Sigmoid colon (tissue), 7 donors: ENCODE data around the gene SOCS4. TPM values are rescaled to one million over a fixed set of nuclear protein-coding genes. Genes with fewer than 3 reads are reported as not detected.

Experiments used
- DNase-seq: peaks from one replicate; pipeline ENCODE4 v3.0.0-alpha.2; 2019
- H3K27ac ChIP-seq, 4 donors: fragments of 200-600 bp; sonication (generic); one replicate each; pipeline ENCODE4 v1.5.1; 2016 to 2019; ENCODE audit warnings: mild to moderate bottlenecking in 1 of 4
- H3K27me3 ChIP-seq, 3 donors: fragments of 200-600 bp; sonication (generic); one replicate each; pipeline ENCODE4 v1.5.1; 2019; ENCODE audit warnings: mild to moderate bottlenecking in 1 of 3
- H3K36me3 ChIP-seq, 4 donors: fragments of 200-600 bp; sonication (generic); one replicate each; pipeline ENCODE4 v1.5.1; 2016 to 2019
- H3K4me1 ChIP-seq, 4 donors: fragments of 200-600 bp; sonication (generic); one replicate each; pipeline ENCODE4 v1.5.1; 2017 to 2019
- H3K4me3 ChIP-seq, 4 donors: fragments of 200-600 bp; sonication (generic); one replicate each; pipeline ENCODE4 v1.5.1; 2017 to 2019; ENCODE audit warnings: mild to moderate bottlenecking in 2 of 4, moderate library complexity in 1 of 4
- H3K9me3 ChIP-seq, 4 donors: fragments of 200-600 bp in 3 of 4; sonication (generic) in 3 of 4; one replicate each; pipeline versions ENCODE4 v1.5.1 to v1.6.1; 2013 to 2019
- CTCF ChIP-seq, 4 experiments: fragments of 450-650 bp in 3 of 4; fragments of 200-600 bp in 1 of 4; IDR thresholded peaks; one replicate each; pipeline ENCODE4 v1.5.1; 2016 to 2019; ENCODE audit warnings: antibody characterized with exemption in 4 of 4, mild to moderate bottlenecking in 3 of 4, moderate library complexity in 2 of 4
- EP300 ChIP-seq, 4 donors: sonication (generic); formaldehyde crosslinking; IDR thresholded peaks; one replicate each; pipeline ENCODE4 v1.6.1; 2017; ENCODE audit warnings: antibody characterized with exemption in 4 of 4
- POLR2A ChIP-seq, 2 donors: fragments of 450-650 bp; IDR thresholded peaks; one replicate each; pipeline ENCODE4 v1.6.1; 2016; ENCODE audit warnings: antibody characterized with exemption in 2 of 2, mild to moderate bottlenecking in 2 of 2, moderate library complexity in 2 of 2
- POLR2AphosphoS5 ChIP-seq, 4 donors: sonication (generic); formaldehyde crosslinking; IDR thresholded peaks; one replicate each; pipeline ENCODE4 v1.6.1; 2017; ENCODE audit warnings: antibody characterized with exemption in 4 of 4
- WGBS, 2 donors: extraction: QIAGEN DNeasy Blood & Tissue Kit; methylation state at CpG; one replicate each; pipeline ENCODE4 v1.1.7; 2013; 5-methylcytosine and 5-hydroxymethylcytosine counted together
- intact Hi-C: fragments of 100-400 bp; cut with DNase I; formaldehyde crosslinking; loops from one replicate; pipeline ENCODE4 v1.15.1; 2023
- polyA plus RNA-seq, 3 donors: library from polyadenylated mRNA; stranded (reverse); fragments of 200-250 nt; gene quantifications; one replicate each; pipeline ENCODE4 v1.2.3, GENCODE V29; 2013
- total RNA-seq, 4 donors: library from RNA; depleted of rRNA; stranded (reverse); fragments of >200 nt; gene quantifications; one replicate each; pipeline ENCODE4 v1.1.0, GENCODE V29; 2016
- donor health status: healthy with polysubstance abuse.
- donor health status: Bipolar disorder and iron deficiency.
- donor health status: healthy.

SOCS4 gene
- total and polyA plus RNA-seq, 7 donors: 5.4 to 28.5 (median 21.9) TPM

GRCh38 chr14:55038708-55039107 lies 11.7 kb downstream of the SOCS4 start:
- peaks cover 0 to 3% (median 1%) of the 10 kb centered on the region in 4 donors for H3K4me1 ChIP-seq
- no peaks in the 10 kb centered on the region for H3K9me3 ChIP-seq
- no peak for DNase-seq
- peaks cover 0 to 17% (median 10%) of the 10 kb centered on the region in 4 donors for H3K36me3 ChIP-seq
- H3K27ac ChIP-seq: no peak overlapping the region
- no peak overlapping the region for H3K4me3 ChIP-seq
- TF ChIP-seq EP300 (IDR thresholded peaks at IDR 0.05): no peak
- no peak for TF ChIP-seq CTCF (IDR thresholded peaks at IDR 0.05)
- TF ChIP-seq POLR2A (IDR thresholded peaks at IDR 0.05): no peak
- no peak for TF ChIP-seq POLR2AphosphoS5 (IDR thresholded peaks at IDR 0.05)
- no peaks in the 10 kb centered on the region for H3K27me3 ChIP-seq
- intact Hi-C loops: no loop called here

GRCh38 chr14:55043528-55043927 lies 16.5 kb downstream of the SOCS4 start:
- WGBS, 2 donors: 95 to 97% methylated on average over 5 of the region's 5 CpGs
- intact Hi-C loops: no loop called here
- Histone ChIP-seq H3K4me3 (no peak overlapping the region), H3K27me3 (no peaks in the 10 kb centered on the region), H3K27ac (no peak overlapping the region), H3K36me3 (peaks cover 0 to 20% (median 7%) of the 10 kb centered on the region in 4 donors), H3K4me1 (no peaks in the 10 kb centered on the region), H3K9me3 (no peaks in the 10 kb centered on the region)
- no peak for DNase-seq
- no peak for TF ChIP-seq EP300 (IDR thresholded peaks at IDR 0.05)
- TF ChIP-seq CTCF (IDR thresholded peaks at IDR 0.05): no peak
- TF ChIP-seq POLR2A (IDR thresholded peaks at IDR 0.05): no peak
- no peak for TF ChIP-seq POLR2AphosphoS5 (IDR thresholded peaks at IDR 0.05)

- no peak for DNase-seq
- Histone ChIP-seq H3K9me3 (no peaks in the 10 kb centered on the region), H3K27ac (no peak overlapping the region), H3K4me1 (no peaks in the 10 kb centered on the region), H3K36me3 (peaks cover 0 to 20% (median 7%) of the 10 kb centered on the region in 4 donors), H3K27me3 (no peaks in the 10 kb centered on the region), H3K4me3 (no peak overlapping the region)
- TF ChIP-seq CTCF (IDR thresholded peaks at IDR 0.05) (no peak), EP300 (IDR thresholded peaks at IDR 0.05) (no peak), POLR2AphosphoS5 (IDR thresholded peaks at IDR 0.05) (no peak)
- intact Hi-C loops: no loop called here
Observed at GRCh38 chr14:55045087-55045486, 18.1 kb downstream of the SOCS4 start.

GRCh38 chr14:55047301-55048053 lies 20.4 kb downstream of the SOCS4 start:
- no peaks in the 10 kb centered on the region for H3K9me3 ChIP-seq
- WGBS, 2 donors: 94 to 95% methylated on average over 5 of the region's 5 CpGs
- H3K4me3 ChIP-seq: no peak overlapping the region
- no peaks in the 10 kb centered on the region for H3K27me3 ChIP-seq
- peaks cover 0 to 6% (median 2%) of the 10 kb centered on the region in 4 donors for H3K4me1 ChIP-seq
- H3K27ac ChIP-seq: no peak overlapping the region
- TF ChIP-seq POLR2A (IDR thresholded peaks at IDR 0.05) (no peak), POLR2AphosphoS5 (IDR thresholded peaks at IDR 0.05) (no peak), CTCF (IDR thresholded peaks at IDR 0.05) (no peak), EP300 (IDR thresholded peaks at IDR 0.05) (no peak)
- peaks cover 0 to 20% (median 7%) of the 10 kb centered on the region in 4 donors for H3K36me3 ChIP-seq
- intact Hi-C loops: no loop called here
- DNase-seq: no peak
